HepG2 (cell line): ENCODE results near the gene WDHD1. TPM values are rescaled to one million over a fixed set of nuclear protein-coding genes. Genes with fewer than 3 reads are reported as not detected.

Experiments
- FOXK1 ChIP-seq: sonication (generic); formaldehyde crosslinking; IDR thresholded peaks from 2 replicates; pipeline ENCODE4 v1.4.0; 2020; ENCODE audit warnings: low read depth, missing genetic modification reagents, borderline replicate concordance
- GFI1 ChIP-seq: sonication (generic); formaldehyde crosslinking; IDR thresholded peaks from 2 replicates; pipeline ENCODE4 v1.5.0; 2020; ENCODE audit warnings: missing genetic modification reagents, mild to moderate bottlenecking, borderline replicate concordance
- MAFK ChIP-seq, 2 experiments: IDR thresholded peaks in 1 of 2; conservative IDR thresholded peaks in 1 of 2; 2 replicates each; pipeline ENCODE4 v1.6.1; 2011; ENCODE audit warnings: improper control_type of control experiment in 2 of 2, low read length in 2 of 2
- MEIS1 ChIP-seq: sonication (generic); formaldehyde crosslinking; IDR thresholded peaks from 2 replicates; pipeline ENCODE4 v1.9.0; 2021; ENCODE audit warnings: mild to moderate bottlenecking, missing genetic modification reagents, moderate library complexity, borderline replicate concordance
- MTA3 ChIP-seq: sonication (generic); formaldehyde crosslinking; IDR thresholded peaks from 2 replicates; pipeline ENCODE4 v1.4.0; 2020; ENCODE audit warnings: missing genetic modification reagents
- MZF1 ChIP-seq: sonication (generic); formaldehyde crosslinking; IDR thresholded peaks from 2 replicates; pipeline ENCODE4 v1.8.1; 2023; ENCODE audit warnings: mild to moderate bottlenecking, missing genetic modification reagents, borderline replicate concordance
- PPARG ChIP-seq: conservative IDR thresholded peaks from 2 replicates; pipeline ENCODE4 v1.6.1; 2016; ENCODE audit warnings: missing biosample characterization, missing genetic modification reagents
- REPIN1 ChIP-seq: sonication (generic); formaldehyde crosslinking; IDR thresholded peaks from 2 replicates; pipeline ENCODE4 v1.8.0; 2022; ENCODE audit warnings: missing genetic modification reagents, low read depth, mild to moderate bottlenecking, borderline replicate concordance
- SNAI1 ChIP-seq: sonication (generic); formaldehyde crosslinking; IDR thresholded peaks from 2 replicates; pipeline ENCODE4 v1.5.0; 2020; ENCODE audit warnings: mild to moderate bottlenecking, missing genetic modification reagents, borderline replicate concordance
- TMF1 ChIP-seq: sonication (generic); formaldehyde crosslinking; IDR thresholded peaks from 2 replicates; pipeline ENCODE4 v1.8.1; 2022; ENCODE audit warnings: low read depth, missing genetic modification reagents
- TRIM24 ChIP-seq: sonication (generic); formaldehyde crosslinking; IDR thresholded peaks from 2 replicates; pipeline ENCODE4 v1.8.0; 2022; ENCODE audit warnings: mild to moderate bottlenecking, missing genetic modification reagents
- ZKSCAN5 ChIP-seq: sonication (generic); formaldehyde crosslinking; IDR thresholded peaks from 2 replicates; pipeline ENCODE4 v1.5.1; 2020; ENCODE audit warnings: mild to moderate bottlenecking, missing genetic modification reagents
- ZNF143 ChIP-seq: sonication (generic); formaldehyde crosslinking; IDR thresholded peaks from 2 replicates; pipeline ENCODE4 v1.4.0; 2020; ENCODE audit warnings: missing genetic modification reagents
- ZNF558 ChIP-seq: sonication (generic); formaldehyde crosslinking; IDR thresholded peaks from 2 replicates; pipeline ENCODE4 v1.9.0; 2022; ENCODE audit warnings: mild to moderate bottlenecking, missing genetic modification reagents, borderline replicate concordance
- ZNF598 ChIP-seq: sonication (generic); formaldehyde crosslinking; IDR thresholded peaks from 2 replicates; pipeline ENCODE4 v1.5.1; 2020; ENCODE audit warnings: mild to moderate bottlenecking, missing genetic modification reagents, borderline replicate concordance
- ZNF775 ChIP-seq: sonication (generic); formaldehyde crosslinking; IDR thresholded peaks from 2 replicates; pipeline ENCODE4 v1.4.0; 2020; ENCODE audit warnings: missing genetic modification reagents, mild to moderate bottlenecking, moderate library complexity, borderline replicate concordance
- ZNF883 ChIP-seq: sonication (generic); formaldehyde crosslinking; IDR thresholded peaks from 2 replicates; pipeline ENCODE4 v1.5.1; 2020; ENCODE audit warnings: mild to moderate bottlenecking, missing genetic modification reagents; ENCODE audit errors: not compliant biosample characterization
- ZSCAN29 ChIP-seq: sonication (generic); formaldehyde crosslinking; conservative IDR thresholded peaks from 2 replicates; pipeline ENCODE4 v1.4.0; 2020; ENCODE audit warnings: mild to moderate bottlenecking, missing genetic modification reagents
- polyA plus RNA-seq, 8 experiments: library from polyadenylated mRNA; depleted of rRNA in 3 of 8; stranded (reverse) in 7 of 8; unstranded in 1 of 8; fragments of >200 nt; fragmentation: Illumina TruSeq in 4 of 8; extraction: Trizol in 4 of 8; gene quantifications; 2 replicates each; pipeline versions ENCODE4 v1.2.1 to v1.2.3, GENCODE V29; 2011 to 2016; ENCODE audit warnings: low read depth in 4 of 8, missing spikeins in 1 of 8, mixed read lengths in 1 of 8; ENCODE audit not compliant: insufficient read depth in 1 of 8
- total RNA-seq, 5 experiments: library from RNA; depleted of rRNA; stranded (reverse); fragments of >200 nt; fragmentation: Illumina TruSeq; extraction: Trizol; gene quantifications; 2 replicates each; pipeline ENCODE4 v1.2.3, GENCODE V29; 2016; ENCODE audit warnings: low read depth in 1 of 5
- TF ChIP-seq, protein P1 (sequence below): sonication (generic); formaldehyde crosslinking; IDR thresholded peaks from 2 replicates; pipeline ENCODE4 v1.9.0; 2021; ENCODE audit warnings: missing genetic modification reagents, borderline replicate concordance
- TF ChIP-seq, protein P2 (sequence below): sonication (generic); formaldehyde crosslinking; conservative IDR thresholded peaks from 2 replicates; pipeline ENCODE4 v1.4.0; 2020; ENCODE audit warnings: mild to moderate bottlenecking, missing genetic modification reagents, moderate library complexity
- TF ChIP-seq, protein P3 (sequence below): IDR thresholded peaks from 2 replicates; pipeline ENCODE4 v1.6.1; 2016

WDHD1 gene
- total and polyA plus RNA-seq, 2 of the 13 experiments (the other 11 are each of a cell fraction or from before 2014, with no cell fraction given) = 5.5 to 27.5 TPM

DNA sequence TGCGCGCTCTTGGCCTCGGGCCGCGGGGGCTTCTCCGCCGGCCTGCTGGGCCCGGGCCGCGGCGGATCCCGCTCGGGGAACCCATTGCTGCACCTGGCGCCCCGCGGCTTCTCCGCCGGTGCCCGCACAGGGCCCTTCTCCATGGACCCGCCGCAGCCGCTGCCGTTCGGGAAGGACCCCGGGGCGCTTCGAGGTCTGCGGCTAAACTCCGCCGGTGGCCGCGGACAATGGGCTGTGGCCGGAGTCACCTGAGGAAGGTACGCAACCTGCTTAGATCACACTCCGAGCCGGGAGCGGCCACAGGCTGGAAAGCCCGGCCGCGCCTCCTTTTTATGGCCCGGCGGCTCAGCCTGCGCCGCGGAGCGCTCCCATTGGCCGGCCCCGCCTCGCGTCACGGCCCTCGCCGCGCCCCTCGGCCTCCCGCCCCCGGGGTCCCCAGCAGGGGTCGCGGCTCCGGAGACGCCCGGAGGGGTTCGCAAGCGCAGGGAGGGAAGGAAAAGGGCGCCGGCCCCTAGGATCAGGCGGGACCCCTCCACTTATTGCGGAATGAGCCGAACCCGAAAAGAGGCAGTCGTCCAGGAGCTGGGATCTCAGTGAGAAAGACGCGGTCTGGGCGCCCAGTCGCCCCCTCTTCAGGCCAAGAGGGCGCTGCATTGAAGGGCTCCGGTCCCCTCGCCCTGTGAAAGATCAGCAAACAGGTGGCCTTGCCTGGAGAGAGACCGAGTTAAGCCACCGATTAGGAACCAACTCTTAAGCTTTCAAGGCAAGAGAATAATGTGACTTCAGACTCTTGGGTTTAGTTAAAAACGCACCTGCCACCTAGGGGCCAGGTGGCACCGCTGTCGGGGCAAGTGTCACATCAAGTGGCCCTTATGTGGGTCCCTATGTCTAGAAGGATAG, 124.1 kb downstream of the WDHD1 start, which contains the start of gene GCH1 (continued):
- peak; percentile 75; the same call in 1 of the 2 replicates for TF ChIP-seq ZNF598 (CRISPR knock-in tag)
- TF ChIP-seq, protein P1, sequence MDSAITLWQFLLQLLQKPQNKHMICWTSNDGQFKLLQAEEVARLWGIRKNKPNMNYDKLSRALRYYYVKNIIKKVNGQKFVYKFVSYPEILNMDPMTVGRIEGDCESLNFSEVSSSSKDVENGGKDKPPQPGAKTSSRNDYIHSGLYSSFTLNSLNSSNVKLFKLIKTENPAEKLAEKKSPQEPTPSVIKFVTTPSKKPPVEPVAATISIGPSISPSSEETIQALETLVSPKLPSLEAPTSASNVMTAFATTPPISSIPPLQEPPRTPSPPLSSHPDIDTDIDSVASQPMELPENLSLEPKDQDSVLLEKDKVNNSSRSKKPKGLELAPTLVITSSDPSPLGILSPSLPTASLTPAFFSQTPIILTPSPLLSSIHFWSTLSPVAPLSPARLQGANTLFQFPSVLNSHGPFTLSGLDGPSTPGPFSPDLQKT = no peak
- no peak for TF ChIP-seq REPIN1 (CRISPR knock-in tag)
- peak; percentile 52; the same call in 1 of the 2 replicates for TF ChIP-seq TMF1 (CRISPR knock-in tag)
- TF ChIP-seq MAFK (conservative IDR thresholded peaks at IDR 0.05 in 1 of 2, IDR thresholded peaks at IDR 0.05 in 1 of 2; ENCODE audit: low read length in 2 of 2) = no peak
- peak; percentile 82; the same call in 1 of the 2 replicates for TF ChIP-seq ZNF558 (CRISPR knock-in tag)
- TF ChIP-seq ZKSCAN5 (CRISPR knock-in tag) = no peak
- peak; percentile 4 for TF ChIP-seq ZNF883 (CRISPR knock-in tag)
- TF ChIP-seq FOXK1 = no peak
- no peak for TF ChIP-seq ZNF775 (CRISPR knock-in tag)
- no peak for TF ChIP-seq ZSCAN29 (CRISPR knock-in tag)
- TF ChIP-seq MZF1 (CRISPR knock-in tag) = no peak
- no peak for TF ChIP-seq TRIM24 (CRISPR knock-in tag)
- no peak for TF ChIP-seq PPARG (CRISPR knock-in tag)
- TF ChIP-seq GFI1 (CRISPR knock-in tag) = peak; percentile 50
- TF ChIP-seq, protein P2, sequence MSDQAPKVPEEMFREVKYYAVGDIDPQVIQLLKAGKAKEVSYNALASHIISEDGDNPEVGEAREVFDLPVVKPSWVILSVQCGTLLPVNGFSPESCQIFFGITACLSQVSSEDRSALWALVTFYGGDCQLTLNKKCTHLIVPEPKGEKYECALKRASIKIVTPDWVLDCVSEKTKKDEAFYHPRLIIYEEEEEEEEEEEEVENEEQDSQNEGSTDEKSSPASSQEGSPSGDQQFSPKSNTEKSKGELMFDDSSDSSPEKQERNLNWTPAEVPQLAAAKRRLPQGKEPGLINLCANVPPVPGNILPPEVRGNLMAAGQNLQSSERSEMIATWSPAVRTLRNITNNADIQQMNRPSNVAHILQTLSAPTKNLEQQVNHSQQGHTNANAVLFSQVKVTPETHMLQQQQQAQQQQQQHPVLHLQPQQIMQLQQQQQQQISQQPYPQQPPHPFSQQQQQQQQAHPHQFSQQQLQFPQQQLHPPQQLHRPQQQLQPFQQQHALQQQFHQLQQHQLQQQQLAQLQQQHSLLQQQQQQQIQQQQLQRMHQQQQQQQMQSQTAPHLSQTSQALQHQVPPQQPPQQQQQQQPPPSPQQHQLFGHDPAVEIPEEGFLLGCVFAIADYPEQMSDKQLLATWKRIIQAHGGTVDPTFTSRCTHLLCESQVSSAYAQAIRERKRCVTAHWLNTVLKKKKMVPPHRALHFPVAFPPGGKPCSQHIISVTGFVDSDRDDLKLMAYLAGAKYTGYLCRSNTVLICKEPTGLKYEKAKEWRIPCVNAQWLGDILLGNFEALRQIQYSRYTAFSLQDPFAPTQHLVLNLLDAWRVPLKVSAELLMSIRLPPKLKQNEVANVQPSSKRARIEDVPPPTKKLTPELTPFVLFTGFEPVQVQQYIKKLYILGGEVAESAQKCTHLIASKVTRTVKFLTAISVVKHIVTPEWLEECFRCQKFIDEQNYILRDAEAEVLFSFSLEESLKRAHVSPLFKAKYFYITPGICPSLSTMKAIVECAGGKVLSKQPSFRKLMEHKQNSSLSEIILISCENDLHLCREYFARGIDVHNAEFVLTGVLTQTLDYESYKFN (CRISPR knock-in tag) = peak; percentile 21; the same call in 1 of the 2 replicates
- TF ChIP-seq, protein P3, sequence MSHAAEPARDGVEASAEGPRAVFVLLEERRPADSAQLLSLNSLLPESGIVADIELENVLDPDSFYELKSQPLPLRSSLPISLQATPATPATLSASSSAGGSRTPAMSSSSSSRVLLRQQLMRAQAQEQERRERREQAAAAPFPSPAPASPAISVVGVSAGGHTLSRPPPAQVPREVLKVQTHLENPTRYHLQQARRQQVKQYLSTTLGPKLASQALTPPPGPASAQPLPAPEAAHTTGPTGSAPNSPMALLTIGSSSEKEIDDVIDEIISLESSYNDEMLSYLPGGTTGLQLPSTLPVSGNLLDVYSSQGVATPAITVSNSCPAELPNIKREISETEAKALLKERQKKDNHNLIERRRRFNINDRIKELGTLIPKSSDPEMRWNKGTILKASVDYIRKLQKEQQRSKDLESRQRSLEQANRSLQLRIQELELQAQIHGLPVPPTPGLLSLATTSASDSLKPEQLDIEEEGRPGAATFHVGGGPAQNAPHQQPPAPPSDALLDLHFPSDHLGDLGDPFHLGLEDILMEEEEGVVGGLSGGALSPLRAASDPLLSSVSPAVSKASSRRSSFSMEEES (CRISPR knock-in tag) = no peak
- TF ChIP-seq MEIS1 (CRISPR knock-in tag) = peak; percentile 56; the same call in 1 of the 2 replicates
- TF ChIP-seq SNAI1 = no peak
- no peak for TF ChIP-seq MTA3 (CRISPR knock-in tag)
- TF ChIP-seq ZNF143 (CRISPR knock-in tag) = no peak; the same call in 1 of the 2 replicates
